Lower leg skin (tissue), 4 donors: Measurements from ENCODE around the gene STAT1. TPM values are rescaled to one million over a fixed set of nuclear protein-coding genes. Genes with fewer than 3 reads are reported as not detected.

Source experiments
- DNase-seq, 2 donors: peaks; one replicate each; pipeline ENCODE4 v3.0.0-alpha.2; 2019; ENCODE audit warnings: low spot score in 2 of 2
- H3K4me3 ChIP-seq: fragments of 200-600 bp; sonication (generic); 2 replicates; pipeline ENCODE4 v1.5.1; 2017; ENCODE audit warnings: mild to moderate bottlenecking, low read depth; ENCODE audit not compliant: poor library complexity, severe bottlenecking
- CTCF ChIP-seq, 3 donors: fragments of 450-650 bp; IDR thresholded peaks; one replicate each; pipeline ENCODE4 v1.5.1; 2016; ENCODE audit warnings: antibody characterized with exemption in 3 of 3, mild to moderate bottlenecking in 3 of 3, moderate library complexity in 2 of 3
- POLR2A ChIP-seq, 2 donors: fragments of 450-650 bp; IDR thresholded peaks; one replicate each; pipeline ENCODE4 v1.6.1; 2016 to 2017; ENCODE audit warnings: antibody characterized with exemption in 2 of 2, mild to moderate bottlenecking in 1 of 2, moderate library complexity in 1 of 2
- WGBS, 2 donors: methylation state at CpG; one replicate each; pipeline ENCODE4 v1.1.5; 2018; 5-methylcytosine and 5-hydroxymethylcytosine counted together
- intact Hi-C: fragments of 100-400 bp; cut with DNase I; formaldehyde crosslinking; loops from one replicate; pipeline ENCODE4 v1.15.0; 2023; ENCODE audit warnings: low total_unique reads
- total RNA-seq, 4 donors: library from RNA; depleted of rRNA; stranded (reverse); fragments of >200 nt; gene quantifications; one replicate each; pipeline ENCODE4 v1.1.0, GENCODE V29; 2016

The STAT1 gene
- total RNA-seq, 4 donors from 2014 or later = 37.5 to 55.6 (median 45.5) TPM

- intact Hi-C loops = loop anchor here (10.0 kb wide), 1 partner anchor 654 kb away; the partner anchor contains the start of gene NABP1
- peak; percentile 58 to 87 for DNase-seq
Observed at GRCh38 chr2:191020742-191021381, 6.9 kb upstream of the STAT1 start.

GRCh38 chr2:191020221-191020741 lies 6.3 kb upstream of the STAT1 start:
- H3K4me3 ChIP-seq = peak overlapping the region; percentile 51
- intact Hi-C loops = loop anchor here (10.0 kb wide), 1 partner anchor 655 kb away; the partner anchor contains the start of gene NABP1
- TF ChIP-seq CTCF (IDR thresholded peaks at IDR 0.05) (peak in 1 of 3 donors; percentile 4), POLR2A (IDR thresholded peaks at IDR 0.05) (no peak)
- 0% methylated on average over 59 of the region's 59 CpGs for WGBS, 2 donors
- DNase-seq = peak; percentile 92 to 98

More at GRCh38 chr2:191020742-191021381, 6.9 kb upstream of the STAT1 start:
- H3K4me3 ChIP-seq = peak overlapping the region; percentile 51
- whole genome bisulfite sequencing, 2 donors = 26 to 28% methylated on average over 14 of the region's 14 CpGs
- TF ChIP-seq POLR2A (IDR thresholded peaks at IDR 0.05) (no peak), CTCF (IDR thresholded peaks at IDR 0.05) (no peak)

GRCh38 chr2:191019376-191019775 lies 5.4 kb upstream of the STAT1 start:
- no peak for DNase-seq
- intact Hi-C loops = no loop called here
- no peak overlapping the region for H3K4me3 ChIP-seq
- no peak for TF ChIP-seq POLR2A (IDR thresholded peaks at IDR 0.05)
- no peak for TF ChIP-seq CTCF (IDR thresholded peaks at IDR 0.05)
- WGBS, 2 donors = 87 to 90% methylated on average over 3 of the region's 3 CpGs

GRCh38 chr2:191018643-191019119 lies 4.7 kb upstream of the STAT1 start:
- WGBS, 2 donors = 89 to 98% methylated on average over 3 of the region's 3 CpGs
- no peak for TF ChIP-seq CTCF (IDR thresholded peaks at IDR 0.05)
- intact Hi-C loops = no loop called here
- no peak overlapping the region for H3K4me3 ChIP-seq
- no peak for DNase-seq

- 94% methylated on average over 1 of the region's 1 CpG for WGBS, 2 donors
- DNase-seq = no peak
- TF ChIP-seq CTCF (IDR thresholded peaks at IDR 0.05) (no peak), POLR2A (IDR thresholded peaks at IDR 0.05) (no peak)
- intact Hi-C loops = no loop called here
- H3K4me3 ChIP-seq = no peak overlapping the region
Observed at GRCh38 chr2:191018048-191018447, 4.1 kb upstream of the STAT1 start.
